HFFc6 (cell line): ENCODE data around the gene CAPN8. TPM values are rescaled to one million over a fixed set of nuclear protein-coding genes. Genes with fewer than 3 reads are reported as not detected.

Source experiments
- DNase-seq: peaks from one replicate; pipeline ENCODE4 v3.0.0-alpha.2; 2018
- H3K27ac Mint-ChIP-seq: 2 replicates; pipeline ENCODE4 v1.8.0; 2020; ENCODE audit warnings: mild to moderate bottlenecking, mixed read lengths
- H3K27me3 Mint-ChIP-seq: 2 replicates; pipeline ENCODE4 v1.8.0; 2021; ENCODE audit warnings: mild to moderate bottlenecking, moderate library complexity, mixed read lengths; ENCODE audit not compliant: insufficient read depth
- H3K36me3 Mint-ChIP-seq: 2 replicates; pipeline ENCODE4 v1.8.0; 2021; ENCODE audit warnings: low read depth, mixed read lengths
- H3K4me1 Mint-ChIP-seq: 2 replicates; pipeline ENCODE4 v1.8.0; 2020; ENCODE audit warnings: low read depth, mixed read lengths
- H3K4me3 Mint-ChIP-seq: 2 replicates; pipeline ENCODE4 v1.8.0; 2020; ENCODE audit warnings: mild to moderate bottlenecking, moderate library complexity, mixed read lengths
- H3K9me3 Mint-ChIP-seq: 2 replicates; pipeline ENCODE4 v1.8.0; 2020; ENCODE audit warnings: mild to moderate bottlenecking, mixed read lengths
- CTCF ChIP-seq: fragments of 200-600 bp; sonication (generic); IDR thresholded peaks from 2 replicates; pipeline ENCODE4 v1.5.0; 2021; ENCODE audit warnings: antibody characterized with exemption, mild to moderate bottlenecking
- total RNA-seq, 6 experiments: library from RNA; stranded (reverse); fragmentation: NEBNext Ultra II Directional; extraction: Animal tissue kit (Norgen Biotek cat#: 25700); gene quantifications; 2 replicates in 1 of 6; 3 replicates in 5 of 6; pipeline ENCODE4 v1.2.3, GENCODE V29; 2021

The CAPN8 gene
- total RNA-seq, 6 experiments from 2014 or later: not detected

- no peak for TF ChIP-seq CTCF
- Mint-ChIP-seq H3K4me1 (no peaks in the 10 kb centered on the region; the same call in 1 of the 2 replicates), H3K4me3 (no peak overlapping the region), H3K27me3 (peaks cover 21% of the 10 kb centered on the region), H3K9me3 (no peaks in the 10 kb centered on the region), H3K27ac (no peak overlapping the region), H3K36me3 (no peaks in the 10 kb centered on the region)
- DNase-seq: no peak
Measured at GRCh38 chr1:223659711-223660110, 5.8 kb downstream of the CAPN8 start.

- H3K9me3 Mint-ChIP-seq: no peaks in the 10 kb centered on the region
- H3K27ac Mint-ChIP-seq: no peak overlapping the region
- H3K36me3 Mint-ChIP-seq: no peaks in the 10 kb centered on the region
- no peaks in the 10 kb centered on the region; the same call in 1 of the 2 replicates for H3K4me1 Mint-ChIP-seq
- no peak overlapping the region for H3K4me3 Mint-ChIP-seq
- peaks cover 15% of the 10 kb centered on the region for H3K27me3 Mint-ChIP-seq
- DNase-seq: no peak
- no peak for TF ChIP-seq CTCF
Measured at GRCh38 chr1:223657978-223658377, 7.5 kb downstream of the CAPN8 start.

DNA sequence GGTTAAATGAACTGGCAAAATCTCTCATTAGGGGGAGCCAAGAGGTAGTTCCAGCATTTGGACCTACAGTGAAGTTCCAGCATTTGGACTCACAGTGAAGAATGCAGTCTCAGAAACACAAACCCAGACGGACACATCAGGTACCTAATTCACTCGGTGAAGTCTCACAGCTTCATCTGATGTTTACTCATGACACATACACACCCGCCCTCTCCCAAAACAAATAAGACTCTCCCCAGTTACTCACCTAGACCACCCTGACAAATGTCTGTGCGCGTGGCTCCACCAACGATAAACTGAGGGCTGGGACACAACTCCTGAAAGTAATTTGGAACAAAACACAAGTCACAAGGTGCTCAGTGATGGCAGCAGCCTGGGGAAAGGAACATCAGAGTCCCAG, 11.4 kb downstream of the CAPN8 start:
- Mint-ChIP-seq H3K9me3 (no peaks in the 10 kb centered on the region), H3K27ac (no peak overlapping the region), H3K4me1 (no peaks in the 10 kb centered on the region; the same call in 1 of the 2 replicates), H3K36me3 (no peaks in the 10 kb centered on the region), H3K4me3 (no peak overlapping the region), H3K27me3 (peaks cover 12% of the 10 kb centered on the region)
- TF ChIP-seq CTCF: no peak
- no peak for DNase-seq

DNA sequence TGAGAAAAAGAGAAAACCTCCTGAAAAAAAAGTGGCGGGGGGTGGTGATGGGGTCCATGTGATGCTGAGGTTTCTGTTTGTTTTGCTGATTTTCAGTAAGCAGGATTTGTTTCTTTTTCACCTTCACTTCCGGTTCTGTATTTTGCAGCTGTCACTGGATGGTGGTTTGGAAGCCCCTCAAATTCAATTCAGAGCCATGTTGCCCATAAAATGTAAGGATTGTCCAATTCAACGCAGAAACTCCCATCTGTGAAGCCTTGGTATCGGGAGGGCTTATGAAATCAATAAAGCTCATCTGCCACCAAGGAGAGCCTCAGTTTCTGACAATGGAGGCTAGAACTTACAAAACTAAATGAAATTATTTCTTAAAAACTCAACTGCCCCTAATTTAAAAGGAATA, 12.1 kb downstream of the CAPN8 start:
- no peaks in the 10 kb centered on the region for H3K36me3 Mint-ChIP-seq
- H3K9me3 Mint-ChIP-seq: no peaks in the 10 kb centered on the region
- H3K27me3 Mint-ChIP-seq: peaks cover 13% of the 10 kb centered on the region
- no peak overlapping the region for H3K27ac Mint-ChIP-seq
- no peak overlapping the region for H3K4me3 Mint-ChIP-seq
- no peak for DNase-seq
- no peak for TF ChIP-seq CTCF
- no peaks in the 10 kb centered on the region; the same call in 1 of the 2 replicates for H3K4me1 Mint-ChIP-seq

DNA sequence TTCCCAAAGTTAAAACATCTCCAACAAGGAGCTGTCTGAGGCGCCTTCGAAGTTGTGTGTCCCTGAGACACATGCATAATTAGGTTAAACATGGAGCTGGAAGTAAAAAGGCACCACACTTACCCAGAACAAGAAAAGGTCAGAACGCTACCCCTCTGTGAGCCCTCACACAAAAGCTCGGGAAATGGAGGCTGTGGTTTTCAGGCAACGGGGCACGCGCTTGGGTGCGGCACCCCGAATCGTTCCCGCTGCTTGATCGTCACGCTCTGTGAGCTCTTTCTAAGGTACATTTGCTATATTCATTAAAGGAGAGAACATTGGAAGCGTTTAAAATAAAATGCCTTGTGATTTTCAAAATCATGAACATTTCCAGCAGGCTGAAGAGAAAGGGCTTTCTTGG, 12.5 kb downstream of the CAPN8 start:
- Mint-ChIP-seq H3K27ac (no peak overlapping the region), H3K27me3 (peaks cover 16% of the 10 kb centered on the region), H3K36me3 (no peaks in the 10 kb centered on the region), H3K4me1 (no peaks in the 10 kb centered on the region; the same call in 1 of the 2 replicates), H3K4me3 (no peak overlapping the region), H3K9me3 (no peaks in the 10 kb centered on the region)
- TF ChIP-seq CTCF: no peak
- DNase-seq: no peak

DNA sequence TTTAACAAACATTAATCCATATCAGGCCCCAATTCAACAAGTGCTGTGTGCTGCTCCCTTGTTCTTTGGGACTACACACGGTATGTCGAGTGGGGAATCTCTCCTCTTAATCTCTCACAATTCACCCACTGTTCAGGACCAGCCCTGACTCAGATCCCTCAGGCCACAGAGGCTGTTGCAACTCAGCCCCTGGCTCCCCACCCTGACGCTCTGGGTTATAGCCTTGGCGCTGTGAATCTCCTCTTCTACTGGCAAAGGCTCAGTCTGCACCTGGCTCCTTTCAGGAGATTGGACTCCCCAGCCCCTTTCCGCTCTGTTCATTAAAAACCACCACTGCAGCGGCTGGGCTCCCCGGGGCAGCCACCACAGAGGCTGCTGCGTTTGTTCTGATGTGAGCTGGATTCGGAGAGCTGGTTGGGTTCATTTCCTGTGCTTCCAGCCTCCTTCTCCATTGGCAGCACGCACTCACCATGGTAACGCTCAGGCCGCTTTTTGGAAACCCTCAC, 13.0 kb downstream of the CAPN8 start:
- H3K4me1 Mint-ChIP-seq: no peaks in the 10 kb centered on the region; the same call in 1 of the 2 replicates
- no peak overlapping the region for H3K4me3 Mint-ChIP-seq
- no peaks in the 10 kb centered on the region for H3K36me3 Mint-ChIP-seq
- no peaks in the 10 kb centered on the region for H3K9me3 Mint-ChIP-seq
- TF ChIP-seq CTCF: no peak
- no peak overlapping the region for H3K27ac Mint-ChIP-seq
- no peak for DNase-seq
- H3K27me3 Mint-ChIP-seq: peaks cover 16% of the 10 kb centered on the region
